K562 (cell line): ENCODE data around the gene LASP1NB.

Experiments
- CREM ChIP-seq: IDR thresholded peaks from 2 replicates; pipeline ENCODE4 v1.6.1; 2014; ENCODE audit warnings: antibody characterized with exemption, low read depth
- ERF ChIP-seq: fragments of 450-650 bp; formaldehyde crosslinking; IDR thresholded peaks from 2 replicates; pipeline ENCODE4 v1.4.0; 2020; ENCODE audit warnings: mild to moderate bottlenecking, mixed read lengths
- ETV6 ChIP-seq, 3 experiments: fragments of 150-350 bp in 1 of 3; sonication (generic) in 1 of 3; formaldehyde crosslinking in 1 of 3; IDR thresholded peaks; 2 replicates each; pipeline versions ENCODE4 v1.6.1 to v1.8.0; 2014 to 2022; ENCODE audit warnings: borderline replicate concordance in 2 of 3, low read depth in 2 of 3, antibody characterized with exemption in 1 of 3, low read length in 1 of 3, mild to moderate bottlenecking in 1 of 3, missing genetic modification reagents in 1 of 3
- FOXA1 ChIP-seq: fragments of 450-650 bp; IDR thresholded peaks from 2 replicates; pipeline ENCODE4 v1.6.1; 2016; ENCODE audit warnings: mild to moderate bottlenecking, borderline replicate concordance
- HES1 ChIP-seq: fragments of 450-650 bp; IDR thresholded peaks from 2 replicates; pipeline ENCODE4 v1.6.1; 2016; ENCODE audit warnings: low read depth, mild to moderate bottlenecking, moderate library complexity
- JUND ChIP-seq, 2 experiments: IDR thresholded peaks; 2 replicates in 1 of 2; 3 replicates in 1 of 2; pipeline ENCODE4 v1.6.1; 2011; ENCODE audit warnings: borderline replicate concordance in 2 of 2, low read depth in 2 of 2, low read length in 2 of 2, improper control_type of control experiment in 1 of 2, missing biosample characterization in 1 of 2, missing genetic modification characterization in 1 of 2, missing genetic modification reagents in 1 of 2
- LARP7 ChIP-seq: fragments of 450-650 bp; IDR thresholded peaks from 2 replicates; pipeline ENCODE4 v1.6.1; 2016
- MAZ ChIP-seq, 2 experiments: fragments of 450-650 bp in 1 of 2; sonication (generic) in 1 of 2; formaldehyde crosslinking; IDR thresholded peaks in 1 of 2; conservative IDR thresholded peaks in 1 of 2; 2 replicates each; pipeline versions ENCODE4 v1.4.0 to v1.5.0; 2020; ENCODE audit warnings: mild to moderate bottlenecking in 1 of 2, missing genetic modification reagents in 1 of 2
- MEIS2 ChIP-seq: fragments of 450-650 bp; IDR thresholded peaks from 2 replicates; pipeline ENCODE4 v1.6.1; 2014; ENCODE audit warnings: mild to moderate bottlenecking; ENCODE audit not compliant: partially characterized antibody
- NFYB ChIP-seq: IDR thresholded peaks from 2 replicates; pipeline ENCODE4 v1.6.1; 2011; ENCODE audit warnings: mild to moderate bottlenecking, moderate library complexity; ENCODE audit not compliant: insufficient read length; ENCODE audit errors: extremely low read depth
- NR2C2 ChIP-seq, 2 experiments: fragments of 200-800 bp in 1 of 2; sonication (Bioruptor generic) in 1 of 2; sonication (generic) in 1 of 2; formaldehyde crosslinking in 1 of 2; IDR thresholded peaks; 2 replicates each; pipeline versions ENCODE4 v1.6.1 to v1.8.0; 2016 to 2022; ENCODE audit warnings: mild to moderate bottlenecking in 1 of 2, missing compliant biosample characterization in 1 of 2, missing genetic modification characterization in 1 of 2, missing genetic modification reagents in 1 of 2
- PHB2 ChIP-seq: fragments of 450-650 bp; IDR thresholded peaks from 2 replicates; pipeline ENCODE4 v1.6.1; 2017; ENCODE audit warnings: low read depth
- RCOR1 ChIP-seq, 2 experiments: IDR thresholded peaks; 2 replicates each; pipeline ENCODE4 v1.6.1; 2012; ENCODE audit warnings: low read depth in 2 of 2, low read length in 2 of 2, borderline replicate concordance in 1 of 2, improper control_type of control experiment in 1 of 2
- SAFB ChIP-seq: fragments of 200-400 bp; formaldehyde crosslinking; IDR thresholded peaks from 2 replicates; pipeline ENCODE4 v1.6.1; 2017; ENCODE audit warnings: low read depth, low read length, borderline replicate concordance
- SMAD4 ChIP-seq: fragments of 250-450 bp; sonication (Bioruptor Pico); conservative IDR thresholded peaks from 2 replicates; pipeline ENCODE4 v1.8.0; 2021; ENCODE audit warnings: inconsistent platforms, mild to moderate bottlenecking, moderate library complexity
- STAT5B ChIP-seq: fragments of 250-450 bp; sonication (Bioruptor Pico); IDR thresholded peaks from 2 replicates; pipeline ENCODE4 v1.8.0; 2021; ENCODE audit warnings: mild to moderate bottlenecking, inconsistent platforms
- TAF1 ChIP-seq: IDR thresholded peaks from 2 replicates; pipeline ENCODE4 v1.6.1; 2011; ENCODE audit warnings: mild to moderate bottlenecking, low read length, moderate library complexity; ENCODE audit not compliant: insufficient read depth, control insufficient read depth, severe bottlenecking; ENCODE audit errors: extremely low read depth
- TAL1 ChIP-seq: fragments of 450-650 bp; IDR thresholded peaks from 2 replicates; pipeline ENCODE4 v1.6.1; 2016; ENCODE audit warnings: mild to moderate bottlenecking
- TRIM24 ChIP-seq, 2 experiments: fragments of 450-650 bp; IDR thresholded peaks; 2 replicates each; pipeline ENCODE4 v1.6.1; 2016
- U2AF2 ChIP-seq: fragments of 200-400 bp; formaldehyde crosslinking; optimal IDR thresholded peaks from 2 replicates; pipeline ENCODE3; 2017; ENCODE audit warnings: low read depth, mild to moderate bottlenecking, low read length
- ZNF282 ChIP-seq: sonication (generic); formaldehyde crosslinking; IDR thresholded peaks from 2 replicates; pipeline ENCODE4 v1.8.1; 2023; ENCODE audit warnings: missing genetic modification reagents
- ZNF589 ChIP-seq: fragments of 200-800 bp; sonication (Bioruptor generic); IDR thresholded peaks from 2 replicates; pipeline ENCODE4 v1.6.1; 2016; ENCODE audit warnings: low read depth, missing genetic modification characterization, missing compliant biosample characterization
- ZNF830 ChIP-seq: fragments of 250-450 bp; sonication (Bioruptor Pico); IDR thresholded peaks from 2 replicates; pipeline ENCODE4 v1.5.0; 2021; ENCODE audit warnings: mild to moderate bottlenecking
- TF ChIP-seq, protein P1 (sequence below): fragments of 450-650 bp; IDR thresholded peaks from one replicate; pipeline ENCODE4 v1.6.1; 2018; ENCODE audit warnings: mild to moderate bottlenecking, moderate library complexity; ENCODE audit not compliant: partially characterized antibody
- TF ChIP-seq, protein P2 (sequence below), 2 experiments: IDR thresholded peaks; 2 replicates each; pipeline ENCODE4 v1.6.1; 2011; ENCODE audit warnings: borderline replicate concordance in 1 of 2, control low read depth in 1 of 2, low read depth in 1 of 2, low read length in 1 of 2, mild to moderate bottlenecking in 1 of 2, mixed read lengths in 1 of 2, moderate library complexity in 1 of 2; ENCODE audit not compliant: insufficient read depth in 1 of 2, insufficient read length in 1 of 2, poor library complexity in 1 of 2, severe bottlenecking in 1 of 2; ENCODE audit errors: extremely low read depth in 1 of 2

Gene LASP1NB

GRCh38 chr17:38898812-38899348 is 26.5 kb upstream of the LASP1NB start (continued):
- TF ChIP-seq, protein P1, sequence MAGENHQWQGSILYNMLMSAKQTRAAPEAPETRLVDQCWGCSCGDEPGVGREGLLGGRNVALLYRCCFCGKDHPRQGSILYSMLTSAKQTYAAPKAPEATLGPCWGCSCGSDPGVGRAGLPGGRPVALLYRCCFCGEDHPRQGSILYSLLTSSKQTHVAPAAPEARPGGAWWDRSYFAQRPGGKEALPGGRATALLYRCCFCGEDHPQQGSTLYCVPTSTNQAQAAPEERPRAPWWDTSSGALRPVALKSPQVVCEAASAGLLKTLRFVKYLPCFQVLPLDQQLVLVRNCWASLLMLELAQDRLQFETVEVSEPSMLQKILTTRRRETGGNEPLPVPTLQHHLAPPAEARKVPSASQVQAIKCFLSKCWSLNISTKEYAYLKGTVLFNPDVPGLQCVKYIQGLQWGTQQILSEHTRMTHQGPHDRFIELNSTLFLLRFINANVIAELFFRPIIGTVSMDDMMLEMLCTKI = no peak
- TF ChIP-seq RCOR1 (IDR thresholded peaks at IDR 0.05; ENCODE audit: borderline replicate concordance in 1 of 2, low read depth in 2 of 2, low read length in 2 of 2) (no peak), U2AF2 (no peak), LARP7 (no peak), NR2C2 (CRISPR knock-in tag; IDR thresholded peaks at IDR 0.05) (no peak), NR2C2 (tag; IDR thresholded peaks at IDR 0.05) (peak; percentile 75; the same call in 1 of the 2 replicates), CREM (peak; percentile 43; the same call in 1 of the 2 replicates), TRIM24 (IDR thresholded peaks at IDR 0.05) (peak in 1 of 2 experiments; percentile 29; a peak in 1 of 4 replicates), ETV6 (IDR thresholded peaks at IDR 0.05; ENCODE audit: borderline replicate concordance in 1 of 2, low read depth in 2 of 2, low read length in 1 of 2) (0 out of 4 replicates have a peak, but pooled peaks of 1 of the 2 experiments have one; percentile 43), ETV6 (CRISPR knock-in tag; IDR thresholded peaks at IDR 0.05; ENCODE audit: borderline replicate concordance) (no peak), MEIS2 (peak; percentile 4), SMAD4 (CRISPR knock-in tag) (peak; percentile 74), MAZ (CRISPR knock-in tag; conservative IDR thresholded peaks at IDR 0.05 in 1 of 2, IDR thresholded peaks at IDR 0.05 in 1 of 2) (no peak; a peak in 1 of 4 replicates), STAT5B (CRISPR knock-in tag) (no peak), TAF1 (no peak), ERF (CRISPR knock-in tag) (0 out of 2 replicates have a peak, but pooled peaks have one; percentile 27), ZNF830 (CRISPR knock-in tag) (no peak), SAFB (no peak), JUND (IDR thresholded peaks at IDR 0.05; ENCODE audit: borderline replicate concordance, low read depth, low read length) (peak; percentile 59; the same call in 1 of the 2 replicates), JUND (tag; IDR thresholded peaks at IDR 0.05; ENCODE audit: borderline replicate concordance, low read depth, low read length) (no peak), ZNF589 (CRISPR knock-in tag) (peak; percentile 77; the same call in 1 of the 2 replicates), NFYB (no peak), PHB2 (no peak), FOXA1 (no peak), TAL1 (no peak), ZNF282 (no peak), HES1 (no peak)
- TF ChIP-seq, protein P2, sequence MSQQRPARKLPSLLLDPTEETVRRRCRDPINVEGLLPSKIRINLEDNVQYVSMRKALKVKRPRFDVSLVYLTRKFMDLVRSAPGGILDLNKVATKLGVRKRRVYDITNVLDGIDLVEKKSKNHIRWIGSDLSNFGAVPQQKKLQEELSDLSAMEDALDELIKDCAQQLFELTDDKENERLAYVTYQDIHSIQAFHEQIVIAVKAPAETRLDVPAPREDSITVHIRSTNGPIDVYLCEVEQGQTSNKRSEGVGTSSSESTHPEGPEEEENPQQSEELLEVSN (IDR thresholded peaks at IDR 0.05; ENCODE audit: borderline replicate concordance in 1 of 2, extremely low read depth in 1 of 2, insufficient read depth in 1 of 2, insufficient read length in 1 of 2, low read depth in 1 of 2, low read length in 1 of 2, poor library complexity in 1 of 2, severe bottlenecking in 1 of 2) = peak in 1 of 2 experiments; percentile 33
